Stimulated activated CD8-positive, alpha-beta memory T cell treated with anti-CD3 and anti-CD28 coated beads, Interleukin-7, amount 100 ng/mL, for 24 hours (primary cell): Measurements from ENCODE around the gene CLEC18A.
"Not testable (repeated sequence)": the region's sequence is repeated elsewhere in the genome, so short reads cannot be mapped to it uniquely, and the experiment has no call there.

Source experiments
- DNase-seq: peaks from one replicate; pipeline ENCODE4 v3.0.0-alpha.2; 2020; ENCODE audit warnings: low read depth

The CLEC18A gene

DNA sequence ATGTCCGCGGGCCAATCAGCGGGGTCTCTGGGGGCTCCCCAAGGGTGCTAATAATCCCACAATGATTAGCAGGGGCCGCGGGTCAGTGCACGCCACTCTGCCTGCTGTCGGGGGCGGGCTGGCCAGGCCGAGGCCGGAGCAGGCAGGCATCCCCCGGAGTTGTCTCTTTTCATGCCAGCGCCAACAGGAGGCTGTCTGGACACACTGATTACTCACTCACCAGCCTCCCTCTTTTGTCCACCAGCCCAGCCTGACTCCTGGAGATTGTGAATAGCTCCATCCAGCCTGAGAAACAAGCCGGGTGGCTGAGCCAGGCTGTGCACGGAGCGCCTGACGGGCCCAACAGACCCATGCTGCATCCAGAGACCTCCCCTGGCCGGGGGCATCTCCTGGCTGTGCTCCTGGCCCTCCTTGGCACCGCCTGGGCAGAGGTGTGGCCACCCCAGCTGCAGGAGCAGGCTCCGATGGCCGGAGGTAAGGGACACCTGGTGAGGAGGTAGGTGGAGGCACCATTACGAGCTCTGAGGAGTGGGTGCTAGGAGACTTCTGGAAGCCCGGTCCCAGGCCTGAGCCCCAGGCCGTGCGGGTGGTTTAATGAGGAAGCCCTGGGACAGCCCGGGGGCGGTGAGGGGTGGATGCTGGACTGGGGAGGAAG, at the start of gene CLEC18A:
Gene CLEC18A, plus strand, starts transcription at position 318 of the 655 bp plus-strand sequence. Its CDS starts 33 bp downstream, at position 351.
- not testable (repeated sequence) for DNase-seq

GRCh38 chr16:69903865-69904415, 47.2 kb upstream of the CLEC18A start:
- no peak for DNase-seq

GRCh38 chr16:69904495-69905170, 46.5 kb upstream of the CLEC18A start:
- DNase-seq, result no peak

GRCh38 chr16:69905171-69905555, 46.0 kb upstream of the CLEC18A start:
- DNase-seq, result no peak

GRCh38 chr16:69906838-69907401, 44.2 kb upstream of the CLEC18A start:
- no peak for DNase-seq

GRCh38 chr16:69909043-69909442, 42.1 kb upstream of the CLEC18A start:
- no peak for DNase-seq

DNA sequence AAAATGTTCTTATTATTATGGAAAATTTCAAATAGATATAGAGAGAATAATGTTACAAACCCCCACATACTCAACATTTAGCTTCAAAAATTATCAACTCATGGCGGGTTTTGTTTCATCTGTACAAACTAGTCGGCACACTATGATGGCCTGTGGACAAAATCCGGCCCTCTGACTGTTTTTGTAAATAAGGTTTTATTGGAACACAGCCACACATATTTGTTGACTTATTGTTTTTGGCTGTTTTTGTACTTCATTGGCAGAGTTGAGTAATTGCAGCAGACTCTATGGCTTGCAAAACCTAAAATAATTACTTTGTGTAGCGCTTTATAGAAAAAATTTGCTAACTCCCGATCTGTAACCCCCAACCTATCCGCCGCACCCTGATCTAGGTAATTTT, 41.4 kb upstream of the CLEC18A start:
- DNase-seq, result no peak

DNA sequence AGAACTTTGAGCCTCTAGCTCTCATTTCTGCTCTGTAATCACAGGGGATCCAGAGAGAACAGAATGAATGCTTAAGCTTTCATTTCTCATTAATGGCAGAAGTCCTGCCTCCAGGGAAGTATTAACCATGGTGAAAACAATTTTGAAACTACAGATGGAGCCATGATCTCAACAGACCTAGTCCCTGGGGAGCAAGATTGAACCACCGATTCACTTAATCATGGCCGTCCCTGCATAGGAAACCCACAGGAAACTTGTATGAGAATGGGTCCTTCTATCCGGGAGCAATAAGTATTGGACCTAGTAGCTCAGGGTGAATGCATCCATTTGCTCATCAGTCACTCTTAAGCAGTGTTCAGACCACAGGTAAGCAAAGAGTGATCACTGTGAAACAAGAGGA, 40.2 kb upstream of the CLEC18A start:
- DNase-seq, result no peak

DNA sequence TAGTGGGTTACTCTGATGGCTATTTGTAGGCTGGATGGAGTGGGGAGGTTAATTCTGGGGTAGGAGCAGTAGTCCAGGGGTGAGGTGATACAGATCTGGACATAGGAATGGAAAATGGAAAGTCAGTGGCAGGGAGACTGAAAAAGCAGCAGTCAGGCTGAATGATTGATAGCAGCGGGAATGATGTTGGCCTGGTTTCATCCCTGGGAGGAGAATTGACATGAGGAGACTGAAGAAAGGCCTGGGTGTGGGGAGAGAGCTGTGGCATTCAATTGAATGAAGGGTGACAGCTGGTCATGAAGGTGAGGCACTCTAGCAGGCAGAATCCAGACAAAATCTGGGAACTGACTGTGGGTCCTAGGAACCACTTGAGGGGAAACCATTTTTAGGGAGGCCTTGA, 34.7 kb upstream of the CLEC18A start:
- no peak for DNase-seq

GRCh38 chr16:69917311-69917710, 33.8 kb upstream of the CLEC18A start:
- DNase-seq, result no peak

- DNase-seq, result no peak
Observed at GRCh38 chr16:69917739-69918138, 33.4 kb upstream of the CLEC18A start.

DNA sequence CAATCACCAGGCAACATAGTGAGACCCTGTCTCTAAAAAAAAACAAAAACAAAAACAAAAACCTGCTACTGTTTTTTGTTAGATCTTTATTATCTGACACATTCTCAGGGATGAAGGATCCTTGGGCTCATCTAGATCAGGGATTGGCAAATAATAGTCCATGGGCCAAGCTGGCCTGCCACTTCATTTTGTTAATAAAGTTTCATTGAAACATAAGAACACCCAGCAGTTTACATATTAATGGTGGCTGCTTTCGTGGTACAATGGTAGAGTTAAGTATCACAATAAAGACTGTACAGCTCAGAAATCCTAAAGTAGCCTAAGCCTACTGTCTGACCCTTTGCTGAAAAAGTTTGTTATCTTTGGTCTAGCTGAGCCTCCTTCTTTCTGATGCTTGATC, 32.9 kb upstream of the CLEC18A start:
- DNase-seq, result no peak

DNA sequence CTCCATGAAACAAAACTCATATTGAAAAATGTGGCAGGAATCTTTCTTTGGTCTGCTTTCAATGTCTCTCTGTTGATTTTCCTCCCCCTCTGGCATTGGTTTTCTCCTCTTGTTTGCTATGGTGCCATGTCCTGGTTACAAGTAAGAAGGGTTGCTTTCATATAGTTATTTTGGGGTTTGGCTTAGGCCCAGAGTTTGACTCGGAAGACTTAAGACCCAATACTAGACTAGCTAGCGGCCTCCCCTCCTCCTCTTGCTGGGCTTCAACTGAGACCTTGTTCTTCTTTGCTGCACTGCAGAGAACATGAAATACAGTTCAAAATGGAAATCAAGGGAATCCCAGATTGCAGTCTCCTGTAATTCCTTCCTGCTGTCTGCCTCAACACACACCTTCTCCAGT, 30.0 kb upstream of the CLEC18A start:
- no peak for DNase-seq

DNA sequence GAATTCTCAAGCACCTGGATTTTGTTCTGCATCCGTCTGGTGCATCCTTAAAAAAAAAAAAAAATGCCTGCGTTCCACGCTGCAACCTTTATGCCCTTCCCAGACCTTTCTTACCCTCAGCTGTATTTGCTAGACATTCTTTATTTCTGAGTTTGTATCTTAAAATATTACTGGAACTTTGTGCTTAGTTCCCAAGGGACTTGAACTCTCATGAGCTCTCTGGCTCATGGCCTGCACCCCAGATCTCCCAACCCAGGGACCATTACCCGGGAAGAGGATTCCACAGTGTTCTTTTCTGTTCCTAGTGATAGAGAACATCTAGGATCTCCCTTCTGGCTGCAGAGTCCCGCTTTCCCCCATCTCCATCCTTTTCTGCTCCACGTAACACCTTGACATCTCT, 28.9 kb upstream of the CLEC18A start:
- no peak for DNase-seq

DNA sequence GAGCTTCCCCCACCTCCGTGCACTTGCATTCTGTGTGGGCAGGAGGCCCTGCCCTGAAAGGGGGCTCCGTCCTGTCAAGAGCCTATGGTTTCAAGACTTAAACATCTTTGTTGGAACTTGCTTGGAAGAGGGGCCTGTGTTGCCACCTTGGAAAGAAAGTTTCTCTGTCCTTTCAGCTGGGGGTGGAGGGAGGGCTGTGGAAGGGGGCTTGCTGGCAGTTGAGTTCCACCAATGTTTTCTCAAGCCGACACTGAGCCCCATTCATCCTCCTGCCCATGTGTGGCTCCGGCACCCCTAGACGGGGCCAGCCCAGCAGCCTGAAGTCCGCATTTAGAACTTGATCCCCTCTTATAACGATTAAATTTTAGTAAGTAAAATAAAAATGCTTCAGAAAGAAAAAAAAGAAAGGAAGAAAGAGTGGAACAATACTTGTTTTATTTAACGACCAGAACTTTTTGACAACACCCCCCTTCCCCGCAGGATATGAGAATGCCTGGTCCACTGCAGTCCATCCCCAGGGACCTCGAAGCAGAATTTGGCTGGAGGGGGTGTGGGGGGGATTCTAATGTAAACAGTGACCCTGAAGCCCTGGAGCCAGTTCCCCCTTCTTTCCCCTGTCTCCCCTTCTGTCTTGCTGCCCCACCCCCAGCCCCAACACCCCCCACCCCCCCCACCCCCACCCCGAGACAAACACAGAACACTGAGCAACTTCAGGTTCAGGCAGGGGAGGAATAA, 26.9 kb upstream of the CLEC18A start:
- DNase-seq, result no peak

DNA sequence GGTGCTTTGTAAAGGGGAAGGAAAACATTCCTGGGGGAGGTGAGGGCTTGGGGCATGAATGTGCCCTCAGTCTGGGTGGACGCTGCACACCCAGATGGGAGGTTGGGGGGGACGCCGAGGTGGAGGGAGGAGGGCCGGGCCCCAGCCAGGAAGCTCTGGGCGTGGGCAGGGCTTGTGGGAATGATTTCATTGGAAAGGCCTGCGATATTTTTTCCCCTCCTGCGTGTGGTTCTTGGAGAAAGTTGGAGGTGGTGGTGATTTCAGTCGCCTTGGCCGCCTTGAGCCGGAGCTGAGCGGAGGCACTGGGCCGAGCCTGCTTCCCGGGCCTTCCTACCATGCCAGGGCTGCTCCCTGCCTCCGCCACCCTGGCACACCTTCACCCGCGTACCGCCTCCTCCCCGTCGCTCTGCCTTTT, 26.4 kb upstream of the CLEC18A start:
- no peak for DNase-seq

DNA sequence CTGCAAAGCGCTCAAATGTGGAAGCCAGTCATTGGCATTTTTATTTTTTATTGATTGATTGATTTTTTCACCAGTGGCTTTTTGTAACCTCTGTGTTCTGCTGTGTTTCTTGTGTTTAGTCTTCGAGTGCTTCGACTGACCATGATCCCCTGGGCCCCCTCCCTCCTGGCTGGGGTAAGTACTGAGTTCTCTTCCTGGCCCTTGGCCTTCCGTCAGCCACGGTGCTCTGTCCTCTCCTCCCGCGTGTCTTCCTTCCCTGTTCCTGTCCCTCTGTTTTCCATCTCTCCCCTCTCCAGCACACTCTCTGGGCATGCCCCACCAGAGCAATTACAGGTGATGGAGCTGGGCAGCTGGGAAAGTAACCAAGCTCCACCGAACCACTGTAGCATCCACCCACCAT, 25.8 kb upstream of the CLEC18A start:
- DNase-seq, result no peak

DNA sequence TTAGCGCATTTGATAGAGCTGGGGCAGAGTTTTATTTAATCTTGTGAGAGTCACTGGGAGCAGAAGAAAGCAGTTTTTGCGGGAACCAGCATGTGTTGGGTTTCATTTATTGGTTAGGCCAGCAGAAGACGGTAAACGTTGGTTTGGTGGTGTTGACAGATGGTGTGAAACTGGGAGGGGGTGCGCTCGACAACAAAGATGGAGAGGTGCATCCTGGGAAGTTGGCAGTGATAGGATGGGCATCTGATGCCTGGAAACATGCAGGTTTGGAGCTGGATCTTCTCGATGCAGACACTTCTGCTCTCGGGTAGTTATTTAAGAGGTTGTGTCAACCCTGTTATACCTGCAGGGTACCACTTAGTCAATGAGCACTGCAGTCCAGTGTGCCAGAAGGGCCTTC, 24.9 kb upstream of the CLEC18A start:
- DNase-seq, result no peak

DNA sequence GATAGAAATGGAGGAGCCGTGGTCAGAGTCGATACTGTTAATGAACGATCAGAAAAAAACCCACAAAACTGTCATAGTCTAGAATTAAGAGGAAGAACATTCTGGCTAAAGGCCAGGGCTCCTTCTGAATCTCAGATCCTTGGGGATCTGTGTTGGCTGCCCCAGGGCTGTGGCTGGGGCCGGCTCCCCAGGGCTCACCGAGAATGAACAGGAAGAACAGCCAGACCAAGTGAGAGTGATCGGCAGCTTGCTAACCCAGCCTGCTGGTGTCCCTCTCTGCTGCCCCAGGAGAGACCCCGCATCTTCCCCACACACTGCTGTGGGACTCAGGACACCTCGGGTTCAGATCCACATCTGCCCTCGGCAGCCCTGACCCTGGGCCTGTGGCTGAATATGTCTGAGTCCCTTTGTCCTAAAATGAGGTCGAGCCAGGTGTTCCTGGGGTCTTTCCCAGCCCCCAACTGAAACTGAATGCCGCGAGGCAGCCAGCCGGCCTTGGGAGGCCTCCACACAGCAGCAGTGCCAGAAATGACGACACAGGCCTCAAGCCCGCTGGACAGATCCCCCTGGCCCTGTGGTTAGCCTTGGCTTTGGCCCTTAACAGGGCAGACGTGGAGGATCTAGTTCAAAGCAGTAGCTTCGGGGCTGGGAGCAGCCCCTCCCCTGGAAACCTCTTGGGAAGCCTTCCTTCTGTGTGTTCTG, 23.9 kb upstream of the CLEC18A start:
- no peak for DNase-seq

DNA sequence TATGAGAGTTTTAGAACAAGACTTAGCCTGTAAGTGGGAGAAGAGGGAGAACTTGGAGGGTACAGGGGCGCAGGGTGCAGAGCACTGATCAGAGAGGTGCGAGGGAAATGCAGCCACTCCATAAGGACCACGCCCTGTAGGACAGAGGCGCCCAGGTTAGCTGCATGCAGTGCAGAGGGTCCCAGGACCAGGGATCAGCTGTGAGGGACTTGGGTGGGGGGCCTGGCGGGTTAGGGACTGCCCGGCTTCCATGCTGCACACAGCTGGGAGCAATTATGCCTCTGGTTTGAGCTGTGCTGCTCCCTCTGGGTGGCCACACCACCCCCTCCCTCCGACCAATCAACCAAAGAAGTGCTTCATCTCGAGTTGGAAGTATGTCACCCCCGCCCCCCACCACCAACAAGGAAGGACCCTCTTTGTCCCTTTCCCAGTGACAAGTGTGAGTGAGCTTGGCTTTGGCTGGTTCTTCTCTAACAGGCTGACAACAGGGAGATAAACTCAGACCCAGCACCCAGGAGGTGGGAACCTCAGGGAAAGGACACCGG, 22.2 kb upstream of the CLEC18A start:
- DNase-seq, result no peak

DNA sequence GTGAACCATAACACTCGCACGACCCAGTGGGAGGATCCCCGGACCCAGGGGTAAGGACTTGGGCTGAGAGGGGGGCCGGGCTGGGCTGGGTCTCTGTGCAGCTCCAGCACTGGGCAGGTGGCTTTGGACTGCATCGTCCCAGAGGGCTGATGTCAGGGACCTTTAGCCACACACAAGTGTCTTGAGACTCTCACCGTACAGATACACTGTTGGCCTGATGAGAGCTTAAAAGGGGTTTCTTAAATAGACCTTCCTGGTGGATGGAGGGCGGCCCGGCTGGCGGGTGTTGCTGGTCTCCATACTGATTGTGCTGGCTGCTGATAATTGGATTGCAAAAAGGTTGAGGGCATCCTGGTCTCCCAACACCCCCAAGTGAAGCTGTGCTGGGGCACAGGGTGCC, 21.7 kb upstream of the CLEC18A start:
- DNase-seq, result no peak
